Activated CD4-positive, alpha-beta T cell treated with anti-CD3 and anti-CD28 coated beads, Interleukin-2, amount 10 ng/mL, durations not matched to agents 7 days and 5 days (primary cell): ENCODE results near the gene AKR7A2. TPM values are rescaled to one million over a fixed set of nuclear protein-coding genes. Genes with fewer than 3 reads are reported as not detected.
A peak's percentile ranks its signal among the peaks of the same experiment; 100 is the strongest.

Experiments used
- CTCF ChIA-PET: fragments of 350-600 bp; sonication (Branson Sonifier 250); formaldehyde crosslinking; loops from one replicate; lab custom pipeline; 2021; ENCODE audit warnings: antibody characterized with exemption; lab: Charles Lee
- POLR2A ChIA-PET: fragments of 350-600 bp; sonication (Branson Sonifier 250); formaldehyde crosslinking; loops from one replicate; lab custom pipeline; 2021; ENCODE audit warnings: antibody characterized with exemption; lab: Charles Lee
- DNase-seq: peaks from one replicate; pipeline ENCODE4 v3.0.0-alpha.2; 2020
- H3K27ac Mint-ChIP-seq: one replicate; pipeline ENCODE4 v1.8.0; 2021; ENCODE audit warnings: mild to moderate bottlenecking, moderate library complexity, mixed read lengths
- H3K27me3 Mint-ChIP-seq: one replicate; pipeline ENCODE4 v1.8.0; 2021; ENCODE audit warnings: mixed read lengths
- H3K36me3 Mint-ChIP-seq: one replicate; pipeline ENCODE4 v1.8.0; 2021; ENCODE audit warnings: low read depth, mixed read lengths
- H3K4me1 Mint-ChIP-seq: one replicate; pipeline ENCODE4 v1.8.0; 2021; ENCODE audit warnings: mixed read lengths
- H3K4me3 Mint-ChIP-seq: one replicate; pipeline ENCODE4 v1.8.0; 2021; ENCODE audit warnings: mild to moderate bottlenecking, moderate library complexity, mixed read lengths
- H3K9me3 Mint-ChIP-seq: one replicate; pipeline ENCODE4 v1.8.0; 2021; ENCODE audit warnings: mixed read lengths
- total RNA-seq, 2 experiments: library from RNA; stranded (reverse); gene quantifications; one replicate each; pipeline ENCODE4 v1.2.3, GENCODE V29; 2021

AKR7A2 gene
- 10 to 100 TPM; 45.4 to 45.8 TPM for total RNA-seq

- POLR2A ChIA-PET: interaction anchor here (0.7 kb wide), 1 partner anchor 151 kb away, joined by 3 read pairs; no protein-coding TSS in a partner anchor
- peaks cover 43% of the 10 kb centered on the region for H3K4me1 Mint-ChIP-seq
Measured at GRCh38 chr1:19311931-19312781, at the start of gene AKR7A2, which contains the start of gene SLC66A1. TSS of gene AKR7A2 (minus strand) at chr1:19312144. CDS start at chr1:19312124, 20 bp downstream. TSS of gene SLC66A1 (plus strand) at chr1:19312326. CDS start at chr1:19317678, 5,352 bp downstream.

GRCh38 chr1:19360843-19361610, 49.1 kb upstream of the AKR7A2 start:
- POLR2A ChIA-PET: no interaction called here
- no peaks in the 10 kb centered on the region for H3K9me3 Mint-ChIP-seq
- CTCF ChIA-PET: no interaction called here
- H3K4me3 Mint-ChIP-seq: no peak overlapping the region
- no peak for DNase-seq
- H3K4me1 Mint-ChIP-seq: peaks cover 34% of the 10 kb centered on the region
- H3K27ac Mint-ChIP-seq: peak overlapping the region; percentile 20
- H3K27me3 Mint-ChIP-seq: no peaks in the 10 kb centered on the region
- H3K36me3 Mint-ChIP-seq: peaks cover 15% of the 10 kb centered on the region

More at GRCh38 chr1:19311931-19312781, at the start of gene AKR7A2, which contains the start of gene SLC66A1:
- H3K27ac Mint-ChIP-seq: peak within 1 kb of the TSS; percentile 80
- peak within 1 kb of the TSS; percentile 83 for H3K4me3 Mint-ChIP-seq
- no peaks in the 10 kb centered on the region for H3K27me3 Mint-ChIP-seq
- peaks cover 9% of the 10 kb centered on the region for H3K36me3 Mint-ChIP-seq
- no peaks in the 10 kb centered on the region for H3K9me3 Mint-ChIP-seq
- CTCF ChIA-PET: no interaction called here
- DNase-seq: peak; percentile 89

- DNase-seq: no peak
- POLR2A ChIA-PET: no interaction called here
- H3K4me1 Mint-ChIP-seq: peaks cover 34% of the 10 kb centered on the region
Measured at GRCh38 chr1:19360432-19360831, 48.5 kb upstream of the AKR7A2 start.

GRCh38 chr1:19360016-19360415, 48.1 kb upstream of the AKR7A2 start:
- no peaks in the 10 kb centered on the region for H3K9me3 Mint-ChIP-seq
- POLR2A ChIA-PET: no interaction called here
- peaks cover 19% of the 10 kb centered on the region for H3K36me3 Mint-ChIP-seq
- peaks cover 34% of the 10 kb centered on the region for H3K4me1 Mint-ChIP-seq
- CTCF ChIA-PET: interaction anchor here (1.6 kb wide), 1 partner anchor 18 kb away, joined by 3 read pairs; no protein-coding TSS in a partner anchor
- peak; percentile 22 for DNase-seq
- H3K4me3 Mint-ChIP-seq: no peak overlapping the region
- H3K27me3 Mint-ChIP-seq: no peaks in the 10 kb centered on the region
- H3K27ac Mint-ChIP-seq: peak overlapping the region; percentile 72

More at GRCh38 chr1:19360432-19360831, 48.5 kb upstream of the AKR7A2 start:
- H3K4me3 Mint-ChIP-seq: no peak overlapping the region
- H3K9me3 Mint-ChIP-seq: no peaks in the 10 kb centered on the region
- H3K27ac Mint-ChIP-seq: no peak overlapping the region
- H3K27me3 Mint-ChIP-seq: no peaks in the 10 kb centered on the region
- CTCF ChIA-PET: no interaction called here
- H3K36me3 Mint-ChIP-seq: peaks cover 18% of the 10 kb centered on the region

- DNase-seq: no peak
- CTCF ChIA-PET: interaction anchor here (0.6 to 1.6 kb wide), 3 partner anchors 15 to 45 kb away, joined by 3 read pairs; no protein-coding TSS in a partner anchor
- Mint-ChIP-seq H3K27me3 (no peaks in the 10 kb centered on the region), H3K27ac (peak overlapping the region; percentile 72), H3K9me3 (no peaks in the 10 kb centered on the region), H3K4me3 (no peak overlapping the region), H3K36me3 (peaks cover 19% of the 10 kb centered on the region), H3K4me1 (peaks cover 34% of the 10 kb centered on the region)
- POLR2A ChIA-PET: no interaction called here
Measured at GRCh38 chr1:19359357-19359756, 47.4 kb upstream of the AKR7A2 start.

- ChIA-PET CTCF (interaction anchor here (0.6 to 1.6 kb wide), 3 partner anchors 15 to 46 kb away, joined by 3 read pairs; no protein-coding TSS in a partner anchor), POLR2A (no interaction called here)
- DNase-seq: no peak
- H3K27ac Mint-ChIP-seq: no peak overlapping the region
- peaks cover 22% of the 10 kb centered on the region for H3K36me3 Mint-ChIP-seq
- peaks cover 34% of the 10 kb centered on the region for H3K4me1 Mint-ChIP-seq
- H3K4me3 Mint-ChIP-seq: no peak overlapping the region
- no peaks in the 10 kb centered on the region for H3K27me3 Mint-ChIP-seq
- no peaks in the 10 kb centered on the region for H3K9me3 Mint-ChIP-seq
Measured at GRCh38 chr1:19358710-19359109, 46.8 kb upstream of the AKR7A2 start.

GRCh38 chr1:19357299-19357986, 45.5 kb upstream of the AKR7A2 start:
- Mint-ChIP-seq H3K4me1 (peaks cover 24% of the 10 kb centered on the region), H3K9me3 (no peaks in the 10 kb centered on the region), H3K27ac (no peak overlapping the region), H3K27me3 (no peaks in the 10 kb centered on the region), H3K4me3 (no peak overlapping the region), H3K36me3 (peaks cover 25% of the 10 kb centered on the region)
- ChIA-PET POLR2A (no interaction called here), CTCF (no interaction called here)
- DNase-seq: no peak

- Mint-ChIP-seq H3K9me3 (no peaks in the 10 kb centered on the region), H3K4me3 (no peak overlapping the region), H3K4me1 (peaks cover 21% of the 10 kb centered on the region), H3K27ac (no peak overlapping the region), H3K27me3 (no peaks in the 10 kb centered on the region), H3K36me3 (peaks cover 32% of the 10 kb centered on the region)
- ChIA-PET CTCF (interaction anchor here (0.9 to 1.2 kb wide), 2 partner anchors 13 to 14 kb away, joined by 3 read pairs; no protein-coding TSS in a partner anchor), POLR2A (no interaction called here)
- no peak for DNase-seq
Measured at GRCh38 chr1:19356266-19356665, 44.3 kb upstream of the AKR7A2 start.

GRCh38 chr1:19354531-19354981, 42.6 kb upstream of the AKR7A2 start:
- peaks cover 4% of the 10 kb centered on the region for H3K4me1 Mint-ChIP-seq
- ChIA-PET POLR2A (no interaction called here), CTCF (interaction anchor here (1.2 kb wide), 1 partner anchor 246 kb away, joined by 3 read pairs; no protein-coding TSS in a partner anchor)
- H3K9me3 Mint-ChIP-seq: no peaks in the 10 kb centered on the region
- H3K4me3 Mint-ChIP-seq: no peak overlapping the region
- DNase-seq: no peak
- no peak overlapping the region for H3K27ac Mint-ChIP-seq
- H3K27me3 Mint-ChIP-seq: no peaks in the 10 kb centered on the region
- peaks cover 33% of the 10 kb centered on the region for H3K36me3 Mint-ChIP-seq

- no peak for DNase-seq
- POLR2A ChIA-PET: no interaction called here
- H3K36me3 Mint-ChIP-seq: peaks cover 35% of the 10 kb centered on the region
Measured at GRCh38 chr1:19353596-19353995, 41.7 kb upstream of the AKR7A2 start.

GRCh38 chr1:19352839-19353238, 40.9 kb upstream of the AKR7A2 start:
- H3K4me3 Mint-ChIP-seq: no peak overlapping the region
- DNase-seq: no peak
- POLR2A ChIA-PET: no interaction called here
- CTCF ChIA-PET: interaction anchor here (0.6 kb wide), 1 partner anchor 81 kb away, joined by 3 read pairs; no protein-coding TSS in a partner anchor
- H3K9me3 Mint-ChIP-seq: no peaks in the 10 kb centered on the region
- H3K4me1 Mint-ChIP-seq: no peaks in the 10 kb centered on the region
- no peaks in the 10 kb centered on the region for H3K27me3 Mint-ChIP-seq
- H3K36me3 Mint-ChIP-seq: peaks cover 35% of the 10 kb centered on the region
- H3K27ac Mint-ChIP-seq: no peak overlapping the region

More at GRCh38 chr1:19353596-19353995, 41.7 kb upstream of the AKR7A2 start:
- Mint-ChIP-seq H3K27me3 (no peaks in the 10 kb centered on the region), H3K4me1 (no peaks in the 10 kb centered on the region), H3K4me3 (no peak overlapping the region), H3K27ac (peak overlapping the region; percentile 25), H3K9me3 (no peaks in the 10 kb centered on the region)
- CTCF ChIA-PET: interaction anchor here (0.6 to 1.2 kb wide), 3 partner anchors 15 to 247 kb away, joined by 3 read pairs; no protein-coding TSS in a partner anchor

- no peaks in the 10 kb centered on the region for H3K27me3 Mint-ChIP-seq
- ChIA-PET CTCF (interaction anchor here (1.0 kb wide), 1 partner anchor 21 kb away, joined by 3 read pairs; no protein-coding TSS in a partner anchor), POLR2A (no interaction called here)
- H3K36me3 Mint-ChIP-seq: peaks cover 33% of the 10 kb centered on the region
- no peaks in the 10 kb centered on the region for H3K4me1 Mint-ChIP-seq
- no peak overlapping the region for H3K27ac Mint-ChIP-seq
- H3K4me3 Mint-ChIP-seq: no peak overlapping the region
- DNase-seq: no peak
- no peaks in the 10 kb centered on the region for H3K9me3 Mint-ChIP-seq
Measured at GRCh38 chr1:19351873-19352272, 39.9 kb upstream of the AKR7A2 start.
